BJ (cell line): ENCODE measurements around the gene HYLS1. TPM values are rescaled to one million over a fixed set of nuclear protein-coding genes. Genes with fewer than 3 reads are reported as not detected.

Experiments
- CTCF ChIA-PET: fragments of 350-600 bp; formaldehyde crosslinking; extraction: SDS; loops from one replicate; lab custom pipeline; 2021; ENCODE audit warnings: antibody characterized with exemption, inconsistent platforms; lab: Yijun Ruan, JAX
- POLR2A ChIA-PET: fragments of 300-600 bp; sonication (Branson Sonifier 250); formaldehyde crosslinking; extraction: SDS; loops from one replicate; lab custom pipeline; 2021; ENCODE audit warnings: antibody characterized with exemption; lab: Charles Lee
- DNase-seq: peaks from one replicate; pipeline ENCODE4 v3.0.0-alpha.2; 2011; ENCODE audit warnings: low read depth
- H3K27me3 ChIP-seq: 2 replicates; pipeline ENCODE4 v1.6.0; 2011; ENCODE audit warnings: low read length; ENCODE audit not compliant: control insufficient read depth, insufficient read depth
- H3K36me3 ChIP-seq: 2 replicates; pipeline ENCODE4 v1.5.1; 2011; ENCODE audit warnings: low read length; ENCODE audit not compliant: control insufficient read depth, insufficient read depth
- H3K4me3 ChIP-seq: 2 replicates; pipeline ENCODE4 v1.5.1; 2011; ENCODE audit warnings: low read depth, mild to moderate bottlenecking, control low read depth, low read length
- polyA plus RNA-seq: library from polyadenylated mRNA; depleted of rRNA; stranded (reverse); fragments of >200 nt; gene quantifications from 2 replicates; pipeline ENCODE4 v1.2.3, GENCODE V29; 2011
- TF ChIP-seq, protein P1 (sequence below): IDR thresholded peaks from 2 replicates; pipeline ENCODE4 v1.5.1; 2011; ENCODE audit warnings: low read depth, mild to moderate bottlenecking, control low read depth, inconsistent platforms, low read length, moderate library complexity; ENCODE audit not compliant: insufficient read depth

Gene HYLS1
- polyA plus RNA-seq, 1 experiment = 4.3 TPM

DNA sequence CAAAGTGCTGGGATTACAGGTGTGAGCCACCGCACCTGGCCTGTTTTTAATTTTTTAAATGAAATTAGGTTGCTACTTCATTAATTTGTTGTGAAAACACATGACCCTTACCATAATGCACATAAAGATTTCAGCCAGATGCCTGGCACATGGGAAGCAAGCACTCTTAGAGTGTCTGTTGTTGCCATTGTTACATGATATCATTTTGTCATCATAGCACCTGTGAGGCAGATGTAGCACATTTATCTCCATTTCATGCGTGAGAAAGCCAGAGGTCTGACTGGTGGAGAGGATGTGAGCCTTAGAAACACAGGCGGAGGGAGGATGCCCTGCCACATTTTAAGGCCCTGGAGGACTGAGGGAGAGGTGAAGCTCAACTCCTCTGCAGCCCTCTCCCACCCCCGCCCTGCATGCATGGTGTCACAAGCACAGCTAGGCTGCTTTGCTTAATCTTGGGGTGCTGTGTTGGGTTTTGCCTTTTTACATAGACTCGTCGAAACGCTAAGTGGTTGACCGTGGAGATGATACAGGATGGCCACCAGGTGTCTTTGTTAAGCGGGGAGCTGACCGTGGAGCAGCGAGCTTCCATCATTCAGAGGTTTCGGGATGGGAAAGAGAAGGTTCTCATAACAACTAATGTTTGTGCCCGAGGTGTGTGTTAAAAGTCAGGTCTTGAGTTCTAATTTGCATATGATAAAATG is 30.8 kb downstream of the HYLS1 start:
- DNase-seq = no peak
- Histone ChIP-seq H3K27me3 (peaks cover 17% of the 10 kb centered on the region), H3K4me3 (no peak overlapping the region), H3K36me3 (no peaks in the 10 kb centered on the region)
- POLR2A ChIA-PET = no interaction called here
- TF ChIP-seq, protein P1, sequence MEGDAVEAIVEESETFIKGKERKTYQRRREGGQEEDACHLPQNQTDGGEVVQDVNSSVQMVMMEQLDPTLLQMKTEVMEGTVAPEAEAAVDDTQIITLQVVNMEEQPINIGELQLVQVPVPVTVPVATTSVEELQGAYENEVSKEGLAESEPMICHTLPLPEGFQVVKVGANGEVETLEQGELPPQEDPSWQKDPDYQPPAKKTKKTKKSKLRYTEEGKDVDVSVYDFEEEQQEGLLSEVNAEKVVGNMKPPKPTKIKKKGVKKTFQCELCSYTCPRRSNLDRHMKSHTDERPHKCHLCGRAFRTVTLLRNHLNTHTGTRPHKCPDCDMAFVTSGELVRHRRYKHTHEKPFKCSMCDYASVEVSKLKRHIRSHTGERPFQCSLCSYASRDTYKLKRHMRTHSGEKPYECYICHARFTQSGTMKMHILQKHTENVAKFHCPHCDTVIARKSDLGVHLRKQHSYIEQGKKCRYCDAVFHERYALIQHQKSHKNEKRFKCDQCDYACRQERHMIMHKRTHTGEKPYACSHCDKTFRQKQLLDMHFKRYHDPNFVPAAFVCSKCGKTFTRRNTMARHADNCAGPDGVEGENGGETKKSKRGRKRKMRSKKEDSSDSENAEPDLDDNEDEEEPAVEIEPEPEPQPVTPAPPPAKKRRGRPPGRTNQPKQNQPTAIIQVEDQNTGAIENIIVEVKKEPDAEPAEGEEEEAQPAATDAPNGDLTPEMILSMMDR = no peak
- CTCF ChIA-PET = interaction anchor here (0.8 to 1.9 kb wide), 5 partner anchors 11 to 275 kb away, joined by 3 to 13 read pairs (median 6); no protein-coding TSS in a partner anchor

DNA sequence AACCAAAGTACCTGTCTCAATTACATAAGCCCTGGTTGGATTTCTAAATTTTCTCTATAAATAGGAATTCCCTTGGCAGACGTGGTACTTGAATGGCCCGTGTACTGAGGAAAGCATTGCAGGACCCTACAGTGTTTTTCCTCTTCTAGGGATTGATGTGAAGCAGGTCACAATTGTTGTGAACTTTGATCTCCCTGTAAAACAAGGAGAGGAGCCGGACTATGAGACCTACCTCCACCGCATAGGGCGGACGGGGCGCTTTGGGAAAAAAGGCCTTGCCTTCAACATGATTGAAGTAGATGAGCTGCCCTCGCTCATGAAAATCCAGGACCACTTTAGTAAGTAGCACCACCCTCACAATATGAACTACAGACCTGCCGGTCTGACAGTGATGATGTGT is 33.6 kb downstream of the HYLS1 start:
- peaks cover 19% of the 10 kb centered on the region for H3K27me3 ChIP-seq
- CTCF ChIA-PET = interaction anchor here (1.0 to 1.6 kb wide), 4 partner anchors 20 to 276 kb away, joined by 3 to 11 read pairs (median 6); no protein-coding TSS in a partner anchor

DNA sequence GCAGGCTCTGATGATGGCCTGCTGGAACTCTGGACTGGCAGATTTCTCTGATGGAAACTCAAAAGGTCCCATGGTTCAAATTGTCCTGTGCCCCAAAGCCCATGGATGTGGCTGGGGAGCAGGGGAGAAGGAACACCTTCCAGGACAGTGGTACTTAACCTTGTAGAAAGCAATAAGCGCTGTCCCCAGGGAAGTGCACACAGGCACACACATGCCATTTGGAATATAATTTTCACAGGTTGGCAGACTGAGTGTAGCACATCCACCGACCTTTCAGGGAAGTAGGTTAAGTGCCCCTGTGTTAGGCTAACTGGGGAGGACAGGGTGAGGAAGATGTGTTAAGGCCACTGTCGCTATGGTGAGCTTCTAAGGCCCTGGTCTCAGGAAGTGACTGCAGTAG is 34.7 kb downstream of the HYLS1 start:
- Histone ChIP-seq H3K36me3 (no peaks in the 10 kb centered on the region), H3K27me3 (peaks cover 14% of the 10 kb centered on the region), H3K4me3 (no peak overlapping the region)
- TF ChIP-seq, protein P1 = no peak
- DNase-seq = no peak
- CTCF ChIA-PET = interaction anchor here (1.0 to 4.0 kb wide), 9 partner anchors 12 to 389 kb away, joined by 3 to 67 read pairs (median 5); no protein-coding TSS in a partner anchor
- POLR2A ChIA-PET = no interaction called here

More for the DNA sequence above, 33.6 kb downstream of the HYLS1 start:
- DNase-seq = no peak
- Histone ChIP-seq H3K36me3 (no peaks in the 10 kb centered on the region), H3K4me3 (no peak overlapping the region)
- TF ChIP-seq, protein P1 = no peak
- POLR2A ChIA-PET = no interaction called here

GRCh38 chr11:125923012-125923579 is 35.6 kb downstream of the HYLS1 start:
- CTCF ChIA-PET = interaction anchor here (0.6 to 4.0 kb wide), 18 partner anchors 9 to 1808 kb away, joined by 3 to 67 read pairs (median 4); partner anchors contain the start of genes SLC37A2 and VWA5A
- peak; percentile 9 for DNase-seq
- POLR2A ChIA-PET = interaction anchor here (0.6 kb wide), 1 partner anchor 140 kb away, joined by 3 read pairs; no protein-coding TSS in a partner anchor
- H3K27me3 ChIP-seq = peaks cover 10% of the 10 kb centered on the region
- TF ChIP-seq, protein P1 = peak; percentile 89
- H3K36me3 ChIP-seq = no peaks in the 10 kb centered on the region
- no peak overlapping the region for H3K4me3 ChIP-seq

DNA sequence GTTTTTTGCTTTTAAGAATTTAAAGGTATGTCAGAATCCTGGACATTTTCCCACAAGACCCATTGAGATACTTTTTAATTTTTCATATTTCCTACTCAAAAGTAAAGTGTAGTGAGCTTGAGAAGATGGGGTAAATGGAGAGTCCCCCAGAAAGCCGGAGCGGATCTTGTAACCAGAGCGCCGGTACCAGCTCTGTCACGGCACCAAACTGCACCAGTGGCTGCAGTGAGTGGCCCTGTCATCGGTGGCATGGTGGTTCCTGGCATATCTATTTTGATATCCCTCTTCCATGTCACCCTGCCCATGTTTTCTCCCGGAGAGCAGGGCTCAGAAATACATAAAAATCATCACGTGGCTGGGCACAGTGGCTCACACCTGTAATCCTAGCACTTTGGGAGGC is 36.2 kb downstream of the HYLS1 start:
- ChIA-PET CTCF (interaction anchor here (0.6 to 4.0 kb wide), 16 partner anchors 8 to 1809 kb away, joined by 3 to 67 read pairs (median 4); partner anchors contain the start of genes SLC37A2 and VWA5A), POLR2A (no interaction called here)
- TF ChIP-seq, protein P1 = no peak
- no peak overlapping the region for H3K4me3 ChIP-seq
- peaks cover 5% of the 10 kb centered on the region for H3K27me3 ChIP-seq
- no peaks in the 10 kb centered on the region for H3K36me3 ChIP-seq
- no peak for DNase-seq
